K562 (cell line): ENCODE data around the gene DNAJB1. TPM values are rescaled to one million over a fixed set of nuclear protein-coding genes. Genes with fewer than 3 reads are reported as not detected.

Source experiments
- CCNT2 ChIP-seq: IDR thresholded peaks from 2 replicates; pipeline ENCODE4 v1.6.1; 2011; ENCODE audit warnings: borderline replicate concordance, low read depth, mild to moderate bottlenecking, moderate library complexity, mixed read lengths, low read length; ENCODE audit not compliant: insufficient read length; ENCODE audit errors: extremely low read depth
- CHD7 ChIP-seq: fragments of 200-600 bp; sonication (generic); IDR thresholded peaks from one replicate; pipeline ENCODE4 v1.6.1; 2012; ENCODE audit warnings: mild to moderate bottlenecking, low read depth, low read length, inconsistent platforms
- DMBX1 ChIP-seq: fragments of 250-450 bp; sonication (Bioruptor Pico); IDR thresholded peaks from 2 replicates; pipeline ENCODE4 v1.8.0; 2022; ENCODE audit warnings: inconsistent platforms, mild to moderate bottlenecking, moderate library complexity, borderline replicate concordance
- GABPA ChIP-seq: fragments of 200-800 bp; sonication (Bioruptor generic); conservative IDR thresholded peaks from 2 replicates; pipeline ENCODE4 v1.6.1; 2016; ENCODE audit warnings: low read depth, missing genetic modification characterization, missing compliant biosample characterization
- GTF3C2 ChIP-seq: IDR thresholded peaks from 3 replicates; pipeline ENCODE4 v1.6.1; 2011; ENCODE audit warnings: borderline replicate concordance, mild to moderate bottlenecking, moderate library complexity; ENCODE audit not compliant: insufficient read length; ENCODE audit errors: extremely low read depth
- HEY1 ChIP-seq: fragments of 250-450 bp; sonication (Bioruptor Pico); IDR thresholded peaks from 2 replicates; pipeline ENCODE4 v1.5.0; 2020; ENCODE audit warnings: mild to moderate bottlenecking, moderate library complexity, borderline replicate concordance
- PRMT5 ChIP-seq: sonication (generic); formaldehyde crosslinking; IDR thresholded peaks from 2 replicates; pipeline ENCODE4 v1.5.0; 2020; ENCODE audit warnings: missing genetic modification reagents
- PTTG1 ChIP-seq: fragments of 450-650 bp; IDR thresholded peaks from 2 replicates; pipeline ENCODE4 v1.6.1; 2016; ENCODE audit warnings: low read depth, mild to moderate bottlenecking, missing genetic modification characterization, missing compliant biosample characterization
- SIRT6 ChIP-seq: IDR thresholded peaks from one replicate; pipeline ENCODE4 v1.6.1; 2012; ENCODE audit warnings: low read depth, mild to moderate bottlenecking, control low read depth, inconsistent platforms, low read length, moderate library complexity
- STAT5B ChIP-seq: fragments of 250-450 bp; sonication (Bioruptor Pico); IDR thresholded peaks from 2 replicates; pipeline ENCODE4 v1.8.0; 2021; ENCODE audit warnings: mild to moderate bottlenecking, inconsistent platforms
- TBL1XR1 ChIP-seq, 2 experiments: IDR thresholded peaks; 2 replicates each; pipeline ENCODE4 v1.6.1; 2012; ENCODE audit warnings: improper control_type of control experiment in 2 of 2, low read length in 2 of 2, mild to moderate bottlenecking in 1 of 2
- ZNF3 ChIP-seq: fragments of 250-450 bp; sonication (Bioruptor Pico); IDR thresholded peaks from 2 replicates; pipeline ENCODE4 v1.5.0; 2021; ENCODE audit warnings: mild to moderate bottlenecking, moderate library complexity
- ZNF311 ChIP-seq: fragments of 250-450 bp; sonication (Bioruptor Pico); IDR thresholded peaks from 2 replicates; pipeline ENCODE4 v1.4.0; 2020; ENCODE audit warnings: mild to moderate bottlenecking, moderate library complexity
- ZNF77 ChIP-seq: fragments of 250-450 bp; sonication (Bioruptor Pico); IDR thresholded peaks from 2 replicates; pipeline ENCODE4 v1.5.0; 2020
- polyA plus RNA-seq, 8 experiments: library from polyadenylated mRNA; depleted of rRNA in 4 of 8; stranded (reverse) in 5 of 8; unstranded in 3 of 8; fragments of >200 nt; fragmentation: Nextera tagmentation in 2 of 8; fragmentation: Illumina TruSeq in 1 of 8; extraction: Ambion mirVana in 2 of 8; extraction: Trizol in 1 of 8; gene quantifications; 2 replicates each; pipeline versions ENCODE4 v1.2.1 to v1.2.3, GENCODE V29; 2011 to 2014; ENCODE audit warnings: inconsistent platforms in 1 of 8, missing spikeins in 1 of 8
- total RNA-seq, 7 experiments: library from RNA; depleted of rRNA in 6 of 7; stranded (reverse); fragments of >200 nt in 6 of 7; fragmentation: Illumina TruSeq in 2 of 7; extraction: Trizol in 2 of 7; gene quantifications; 2 replicates each; pipeline versions ENCODE4 v1.2.1 to v1.2.3, GENCODE V29; 2011 to 2021; ENCODE audit warnings: low replicate concordance in 1 of 7

The DNAJB1 gene
- total and polyA plus RNA-seq, 9 of the 15 experiments (the other 6 are each of a cell fraction or from before 2014, with no cell fraction given), result 13.2 to 113 (median 62.1) TPM

GRCh38 chr19:14517840-14518505 lies at the start of gene DNAJB1 (continued):
- TF ChIP-seq TBL1XR1 (IDR thresholded peaks at IDR 0.05; ENCODE audit: low read length in 2 of 2) (no peak), SIRT6 (no peak), GABPA (tag) (no peak; the same call in 1 of the 2 replicates), CCNT2 (peak; percentile 96), GTF3C2 (no peak), PRMT5 (CRISPR knock-in tag) (no peak), PTTG1 (no peak), ZNF3 (CRISPR knock-in tag) (no peak), ZNF311 (no peak), ZNF77 (no peak), HEY1 (CRISPR knock-in tag) (no peak), DMBX1 (CRISPR knock-in tag) (no peak), STAT5B (CRISPR knock-in tag) (no peak), CHD7 (no peak)
